Dedifferentiated amniotic fluid mesenchymal stem cell (primary cell): Measurements from ENCODE around the gene FILIP1.

ENCODE experiments used
- DNase-seq: peaks from one replicate; pipeline ENCODE4 v3.0.0-alpha.2; 2016; ENCODE audit errors: extremely low spot score

FILIP1 gene

GRCh38 chr6:75296811-75297779 is 196.5 kb downstream of the FILIP1 start:
- peak; percentile 73 for DNase-seq

- no peak for DNase-seq
Measured at GRCh38 chr6:75292555-75292954, 201.0 kb downstream of the FILIP1 start.

GRCh38 chr6:75291744-75292143 is 201.9 kb downstream of the FILIP1 start:
- DNase-seq: no peak

GRCh38 chr6:75291331-75291730 is 202.3 kb downstream of the FILIP1 start:
- no peak for DNase-seq

GRCh38 chr6:75290136-75290945 is 203.3 kb downstream of the FILIP1 start:
- no peak for DNase-seq

GRCh38 chr6:75288023-75288422 is 205.6 kb downstream of the FILIP1 start:
- no peak for DNase-seq

GRCh38 chr6:75287424-75287823 is 206.2 kb downstream of the FILIP1 start:
- no peak for DNase-seq

GRCh38 chr6:75286955-75287354 is 206.6 kb downstream of the FILIP1 start:
- DNase-seq: no peak

GRCh38 chr6:75285283-75285639 is 208.3 kb downstream of the FILIP1 start:
- DNase-seq: no peak

GRCh38 chr6:75284632-75285282 is 208.8 kb downstream of the FILIP1 start, which contains the start of gene TMEM30A:
TSS of gene TMEM30A (minus strand) at chr6:75284792. CDS start at chr6:75284638, 154 bp downstream.
- DNase-seq: peak; percentile 99

GRCh38 chr6:75283907-75284631 is 209.5 kb downstream of the FILIP1 start:
- no peak for DNase-seq

GRCh38 chr6:75282706-75283105 is 210.9 kb downstream of the FILIP1 start:
- DNase-seq: no peak

GRCh38 chr6:75281653-75282052 is 211.9 kb downstream of the FILIP1 start:
- DNase-seq: no peak

GRCh38 chr6:75280131-75280855 is 213.3 kb downstream of the FILIP1 start:
- no peak for DNase-seq

GRCh38 chr6:75279418-75279817 is 214.2 kb downstream of the FILIP1 start:
- no peak for DNase-seq

GRCh38 chr6:75278474-75279077 is 215.0 kb downstream of the FILIP1 start:
- DNase-seq: no peak

- peak; percentile 41 for DNase-seq
Measured at GRCh38 chr6:75275067-75275466, 218.5 kb downstream of the FILIP1 start.

- DNase-seq: no peak
Measured at GRCh38 chr6:75273009-75273408, 220.6 kb downstream of the FILIP1 start.

GRCh38 chr6:75272145-75272840 is 221.3 kb downstream of the FILIP1 start:
- no peak for DNase-seq

GRCh38 chr6:75268988-75269354 is 224.6 kb downstream of the FILIP1 start:
- DNase-seq: no peak
